PFSK-1 (cell line): Measurements from ENCODE around the gene MPV17L.

Experiments
- FOXP2 ChIP-seq: optimal IDR thresholded peaks from 2 replicates; pipeline ENCODE3; 2011; ENCODE audit warnings: borderline replicate concordance, control low read depth, inconsistent platforms; ENCODE audit not compliant: insufficient read depth; ENCODE audit errors: extremely low read length, extremely low read depth
- POLR2AphosphoS5 ChIP-seq: IDR thresholded peaks from 2 replicates; pipeline ENCODE4 v1.6.1; 2012; ENCODE audit warnings: low read depth, mild to moderate bottlenecking, control low read depth, low read length, moderate library complexity
- SIN3A ChIP-seq: IDR thresholded peaks from 2 replicates; pipeline ENCODE4 v1.6.1; 2012; ENCODE audit warnings: mild to moderate bottlenecking, low read length, moderate library complexity, borderline replicate concordance; ENCODE audit not compliant: insufficient read depth
- TAF1 ChIP-seq: IDR thresholded peaks from 2 replicates; pipeline ENCODE4 v1.6.1; 2012; ENCODE audit warnings: low read length, control low read depth, borderline replicate concordance; ENCODE audit not compliant: insufficient read depth
- TF ChIP-seq, protein P1 (sequence below), 2 experiments: IDR thresholded peaks; 2 replicates each; pipeline versions ENCODE4 v1.6.1 to v1.8.0; 2011 to 2012; ENCODE audit warnings: low read depth in 2 of 2, low read length in 2 of 2, control low read depth in 1 of 2, inconsistent platforms in 1 of 2, mild to moderate bottlenecking in 1 of 2, moderate library complexity in 1 of 2; ENCODE audit not compliant: insufficient read depth in 1 of 2

MPV17L gene

DNA sequence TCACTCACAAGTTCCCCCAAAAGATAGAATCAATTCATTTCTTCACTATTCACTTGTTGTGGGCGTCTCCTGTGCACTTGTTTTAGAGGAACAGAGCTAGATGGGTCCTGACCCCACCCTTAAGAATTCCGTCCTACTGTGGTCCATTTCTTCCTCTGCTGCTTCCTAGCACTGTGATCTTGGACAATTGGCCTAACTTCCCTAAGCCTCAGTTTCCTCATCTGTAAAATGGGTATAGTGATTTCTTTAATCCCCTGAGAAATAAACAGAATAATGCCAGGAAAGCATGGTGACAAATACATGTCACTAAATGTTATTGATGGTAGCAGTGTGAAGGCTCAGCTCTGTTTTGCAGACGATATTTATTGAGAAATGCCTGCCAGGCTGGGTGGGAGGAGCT lies 48.7 kb downstream of the MPV17L start:
- TF ChIP-seq FOXP2 (no peak), POLR2AphosphoS5 (no peak), TAF1 (no peak), SIN3A (no peak)
- TF ChIP-seq, protein P1, sequence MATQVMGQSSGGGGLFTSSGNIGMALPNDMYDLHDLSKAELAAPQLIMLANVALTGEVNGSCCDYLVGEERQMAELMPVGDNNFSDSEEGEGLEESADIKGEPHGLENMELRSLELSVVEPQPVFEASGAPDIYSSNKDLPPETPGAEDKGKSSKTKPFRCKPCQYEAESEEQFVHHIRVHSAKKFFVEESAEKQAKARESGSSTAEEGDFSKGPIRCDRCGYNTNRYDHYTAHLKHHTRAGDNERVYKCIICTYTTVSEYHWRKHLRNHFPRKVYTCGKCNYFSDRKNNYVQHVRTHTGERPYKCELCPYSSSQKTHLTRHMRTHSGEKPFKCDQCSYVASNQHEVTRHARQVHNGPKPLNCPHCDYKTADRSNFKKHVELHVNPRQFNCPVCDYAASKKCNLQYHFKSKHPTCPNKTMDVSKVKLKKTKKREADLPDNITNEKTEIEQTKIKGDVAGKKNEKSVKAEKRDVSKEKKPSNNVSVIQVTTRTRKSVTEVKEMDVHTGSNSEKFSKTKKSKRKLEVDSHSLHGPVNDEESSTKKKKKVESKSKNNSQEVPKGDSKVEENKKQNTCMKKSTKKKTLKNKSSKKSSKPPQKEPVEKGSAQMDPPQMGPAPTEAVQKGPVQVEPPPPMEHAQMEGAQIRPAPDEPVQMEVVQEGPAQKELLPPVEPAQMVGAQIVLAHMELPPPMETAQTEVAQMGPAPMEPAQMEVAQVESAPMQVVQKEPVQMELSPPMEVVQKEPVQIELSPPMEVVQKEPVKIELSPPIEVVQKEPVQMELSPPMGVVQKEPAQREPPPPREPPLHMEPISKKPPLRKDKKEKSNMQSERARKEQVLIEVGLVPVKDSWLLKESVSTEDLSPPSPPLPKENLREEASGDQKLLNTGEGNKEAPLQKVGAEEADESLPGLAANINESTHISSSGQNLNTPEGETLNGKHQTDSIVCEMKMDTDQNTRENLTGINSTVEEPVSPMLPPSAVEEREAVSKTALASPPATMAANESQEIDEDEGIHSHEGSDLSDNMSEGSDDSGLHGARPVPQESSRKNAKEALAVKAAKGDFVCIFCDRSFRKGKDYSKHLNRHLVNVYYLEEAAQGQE (IDR thresholded peaks at IDR 0.05; ENCODE audit: insufficient read depth in 1 of 2, low read depth in 2 of 2, low read length in 2 of 2) = no peak

GRCh38 chr16:15445450-15445849 lies 49.9 kb downstream of the MPV17L start:
- TF ChIP-seq TAF1 = no peak
- TF ChIP-seq POLR2AphosphoS5 = no peak

DNA sequence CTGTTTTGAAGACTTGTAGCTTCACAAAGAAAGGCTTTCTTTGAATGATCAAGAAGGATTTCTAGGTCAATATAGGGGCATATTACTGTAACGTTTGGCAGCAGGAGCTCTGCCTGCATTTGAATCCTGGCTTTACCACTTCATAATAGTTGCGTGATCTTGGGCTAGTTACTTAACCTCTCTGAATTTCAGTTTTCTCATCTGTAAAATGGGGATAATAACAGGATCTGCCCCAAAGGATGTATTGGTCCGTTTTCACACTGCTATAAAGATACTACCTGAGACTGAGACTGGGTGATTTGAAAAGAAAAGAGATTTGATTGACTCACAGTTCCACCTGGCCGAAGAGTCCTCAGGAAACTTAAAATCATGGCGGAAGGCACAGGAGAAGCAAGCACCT lies 51.3 kb downstream of the MPV17L start:
- TF ChIP-seq POLR2AphosphoS5 (no peak), SIN3A (no peak), FOXP2 (no peak), TAF1 (no peak)
- TF ChIP-seq, protein P1 (IDR thresholded peaks at IDR 0.05; ENCODE audit: insufficient read depth in 1 of 2, low read depth in 2 of 2, low read length in 2 of 2) = no peak

DNA sequence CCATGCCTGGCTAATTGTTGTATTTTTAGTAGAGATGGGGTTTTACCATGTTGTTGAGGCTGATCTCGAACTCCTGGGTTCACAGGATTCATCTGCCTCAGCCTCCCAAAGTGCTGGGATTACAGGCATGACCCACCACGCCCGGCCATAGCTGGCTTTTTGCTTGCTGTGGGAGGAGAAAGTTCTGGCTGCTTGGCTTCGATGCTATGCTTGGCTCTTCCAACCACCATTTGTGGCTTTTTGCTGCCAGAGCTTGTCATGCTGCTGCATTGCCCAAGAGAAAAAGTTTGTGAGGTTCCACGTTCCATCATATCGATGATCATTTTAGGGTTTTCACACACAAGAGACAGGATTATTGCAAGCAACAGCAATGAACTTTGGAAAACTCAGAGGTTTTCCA lies 55.1 kb downstream of the MPV17L start:
- TF ChIP-seq, protein P1 (IDR thresholded peaks at IDR 0.05; ENCODE audit: insufficient read depth in 1 of 2, low read depth in 2 of 2, low read length in 2 of 2) = no peak
- TF ChIP-seq TAF1 (no peak), FOXP2 (no peak)

GRCh38 chr16:15451098-15451731 lies 55.7 kb downstream of the MPV17L start:
- TF ChIP-seq POLR2AphosphoS5 (no peak), TAF1 (no peak), SIN3A (no peak), FOXP2 (no peak)
- TF ChIP-seq, protein P1 (IDR thresholded peaks at IDR 0.05; ENCODE audit: insufficient read depth in 1 of 2, low read depth in 2 of 2, low read length in 2 of 2) = no peak
